HCT116 (cell line): ENCODE measurements around the gene BLID. TPM values are rescaled to one million over a fixed set of nuclear protein-coding genes. Genes with fewer than 3 reads are reported as not detected.
A peak's percentile ranks its signal among the peaks of the same experiment; 100 is the strongest.

Source experiments
- ATAC-seq: fragments of 200-7000 bp; cut with Tn5 transposase; 2 replicates; pipeline ENCODE4 v1.9.1; 2020; ENCODE audit warnings: mild to moderate bottlenecking, moderate library complexity
- BruUV-seq: library from RNA; stranded (reverse); fragments of 400-500 nt; replicated peaks from 2 replicates; lab custom pipeline; 2021; lab: Mats Ljungman, UMichigan
- CTCF ChIA-PET: fragments of 300-600 bp; sonication (Branson Sonifier 250); formaldehyde crosslinking; loops from one replicate; lab custom pipeline; 2021; ENCODE audit warnings: antibody characterized with exemption; lab: Charles Lee
- POLR2A ChIA-PET: fragments of 300-600, 350-600 bp; sonication (Branson Sonifier 250); formaldehyde crosslinking; loops from one replicate; lab custom pipeline; 2021; ENCODE audit warnings: antibody characterized with exemption; lab: Charles Lee
- RAD21 ChIA-PET, 2 experiments: fragments of 300-600 bp; sonication (Branson Sonifier 250); formaldehyde crosslinking; loops; one replicate each; lab custom pipeline; 2023; ENCODE audit warnings: low total read pairs in 2 of 2; ENCODE audit not compliant: uncharacterized antibody in 2 of 2, unreplicated experiment in 2 of 2, low non-redundant PET in 1 of 2; lab: Charles Lee
- DNase-seq: peaks from one replicate; pipeline ENCODE4 v3.0.0-alpha.2; 2010; ENCODE audit warnings: low read depth, low spot score
- H2AFZ ChIP-seq: fragments of 200-600 bp; shearing (Covaris generic), sonication (generic); 2 replicates; pipeline ENCODE4 v1.6.1; 2017; ENCODE audit warnings: low read depth, mixed run types, mixed read lengths, antibody characterized with exemption, low read length; ENCODE audit not compliant: poor library complexity, severe bottlenecking
- H3K27ac ChIP-seq: 2 replicates; pipeline ENCODE4 v1.5.1; 2012; ENCODE audit warnings: low read depth, low read length
- H3K27me3 ChIP-seq: fragments of 200-600 bp; sonication (generic); 2 replicates; pipeline ENCODE4 v1.6.1; 2016; ENCODE audit warnings: mixed run types, low read length, mixed read lengths; ENCODE audit not compliant: insufficient read depth
- H3K36me3 ChIP-seq, 2 experiments: fragments of 200-500 bp in 1 of 2; fragments of 200-600 bp in 1 of 2; sonication (Bioruptor generic) in 1 of 2; sonication (generic) in 1 of 2; 2 replicates each; pipeline versions ENCODE4 v1.5.1 to v1.6.1; 2014 to 2016; ENCODE audit warnings: low read length in 2 of 2, inconsistent platforms in 1 of 2, mixed read lengths in 1 of 2, mixed run types in 1 of 2; ENCODE audit not compliant: insufficient read depth in 2 of 2, control insufficient read depth in 1 of 2
- H3K4me1 ChIP-seq, 2 experiments: fragments of 200-600 bp in 1 of 2; sonication (generic) in 1 of 2; 2 replicates each; pipeline versions ENCODE4 v1.5.1 to v1.6.1; 2012 to 2017; ENCODE audit warnings: low read length in 2 of 2, inconsistent platforms in 1 of 2, mild to moderate bottlenecking in 1 of 2, mixed read lengths in 1 of 2, mixed run types in 1 of 2, moderate library complexity in 1 of 2; ENCODE audit not compliant: insufficient read depth in 2 of 2, control insufficient read depth in 1 of 2
- H3K4me2 ChIP-seq: fragments of 200-600 bp; sonication (generic); 2 replicates; pipeline ENCODE4 v1.6.1; 2017; ENCODE audit warnings: mixed run types, low read length, mixed read lengths
- H3K4me3 ChIP-seq, 2 experiments: fragments of 200-600 bp in 1 of 2; sonication (generic) in 1 of 2; replicated peaks in 1 of 2; 2 replicates each; pipeline ENCODE4 v1.5.1; 2011 to 2016; ENCODE audit warnings: low read length in 2 of 2, control low read depth in 1 of 2, low read depth in 1 of 2, mild to moderate bottlenecking in 1 of 2, mixed read lengths in 1 of 2, mixed run types in 1 of 2
- H3K79me2 ChIP-seq: fragments of 200-600 bp; sonication (generic); 2 replicates; pipeline ENCODE4 v1.6.1; 2017; ENCODE audit warnings: mild to moderate bottlenecking, mixed run types, low read length, moderate library complexity, mixed read lengths; ENCODE audit not compliant: insufficient read depth
- H3K9ac ChIP-seq: fragments of 200-600 bp; sonication (generic); 2 replicates; pipeline ENCODE4 v1.6.1; 2016; ENCODE audit warnings: low read length, mixed read lengths
- H3K9me2 ChIP-seq: fragments of 200-600 bp; sonication (generic), shearing (Covaris generic); 2 replicates; pipeline ENCODE4 v1.6.1; 2017; ENCODE audit warnings: mixed run types, mild to moderate bottlenecking, moderate library complexity; ENCODE audit not compliant: insufficient read depth
- H3K9me3 ChIP-seq, 2 experiments: fragments of 200-500 bp in 1 of 2; fragments of 200-600 bp in 1 of 2; sonication (Bioruptor generic) in 1 of 2; sonication (generic) in 1 of 2; 2 replicates each; pipeline ENCODE4 v1.6.1; 2014 to 2017; ENCODE audit warnings: low read length in 2 of 2, mixed read lengths in 2 of 2, inconsistent platforms in 1 of 2, low read depth in 1 of 2, mild to moderate bottlenecking in 1 of 2, mixed run types in 1 of 2, moderate library complexity in 1 of 2; ENCODE audit not compliant: control insufficient read depth in 1 of 2, insufficient read depth in 1 of 2
- H4K20me1 ChIP-seq: fragments of 200-600 bp; sonication (generic), shearing (Covaris generic); 2 replicates; pipeline ENCODE4 v1.6.1; 2017; ENCODE audit warnings: mixed run types, mild to moderate bottlenecking, moderate library complexity; ENCODE audit not compliant: insufficient read depth
- CBX3 ChIP-seq: IDR thresholded peaks from 2 replicates; pipeline ENCODE4 v1.6.1; 2012; ENCODE audit warnings: low read depth
- CEBPB ChIP-seq: IDR thresholded peaks from 2 replicates; pipeline ENCODE4 v1.6.1; 2012; ENCODE audit warnings: low read depth
- EGR1 ChIP-seq: IDR thresholded peaks from 2 replicates; pipeline ENCODE4 v1.6.1; 2012; ENCODE audit warnings: low read depth
- EZH2 ChIP-seq: fragments of 200-600 bp; sonication (generic); IDR thresholded peaks from 2 replicates; pipeline ENCODE4 v1.6.1; 2017; ENCODE audit warnings: antibody characterized with exemption, mixed run types
- FOSL1 ChIP-seq: IDR thresholded peaks from 2 replicates; pipeline ENCODE4 v1.6.1; 2012; ENCODE audit warnings: low read depth
- JUND ChIP-seq: IDR thresholded peaks from 2 replicates; pipeline ENCODE4 v1.6.1; 2012
- POLR2A ChIP-seq: IDR thresholded peaks from 2 replicates; pipeline ENCODE4 v1.7.0; 2011; ENCODE audit warnings: borderline replicate concordance; ENCODE audit not compliant: insufficient read depth, insufficient read length; ENCODE audit errors: extremely low read depth
- POLR2AphosphoS5 ChIP-seq: IDR thresholded peaks from 2 replicates; pipeline ENCODE4 v1.6.1; 2011; ENCODE audit warnings: mild to moderate bottlenecking, low read depth, low read length, moderate library complexity
- RAD21 ChIP-seq: IDR thresholded peaks from 2 replicates; pipeline ENCODE4 v1.6.1; 2012; ENCODE audit warnings: low read depth, mild to moderate bottlenecking
- SIN3A ChIP-seq: IDR thresholded peaks from 2 replicates; pipeline ENCODE4 v1.6.1; 2012; ENCODE audit warnings: low read depth
- SP1 ChIP-seq: IDR thresholded peaks from 2 replicates; pipeline ENCODE4 v1.6.1; 2012; ENCODE audit warnings: low read depth
- SRF ChIP-seq: IDR thresholded peaks from 2 replicates; pipeline ENCODE4 v1.6.1; 2012; ENCODE audit warnings: low read depth
- TCF7L2 ChIP-seq: IDR thresholded peaks from 2 replicates; pipeline ENCODE4 v1.7.0; 2011; ENCODE audit warnings: borderline replicate concordance, inconsistent platforms; ENCODE audit not compliant: insufficient read depth, insufficient read length; ENCODE audit errors: extremely low read depth
- ZNF274 ChIP-seq: fragments of 200-500 bp; sonication (Bioruptor generic); IDR thresholded peaks from 2 replicates; pipeline ENCODE4 v1.6.1; 2014; ENCODE audit warnings: mild to moderate bottlenecking, low read depth, low read length, inconsistent platforms
- intact Hi-C: fragments of 100-400 bp; cut with micrococcal nuclease; formaldehyde crosslinking; loops from 2 replicates; pipeline ENCODE4 v1.10.0; 2022
- total RNA-seq: library from RNA; stranded (reverse); gene quantifications from one replicate; pipeline ENCODE4 v1.2.1, GENCODE V29; 2021; ENCODE audit not compliant: unreplicated experiment
- TF ChIP-seq, protein P1 (sequence below): IDR thresholded peaks from 2 replicates; pipeline ENCODE4 v1.6.1; 2012
- TF ChIP-seq, protein P2 (sequence below): IDR thresholded peaks from 2 replicates; pipeline ENCODE4 v1.6.1; 2011; ENCODE audit warnings: mild to moderate bottlenecking, low read length, moderate library complexity; ENCODE audit not compliant: insufficient replicate concordance; ENCODE audit errors: extremely low read depth

Gene BLID
- total RNA-seq, 1 experiment from 2014 or later = 8.9 TPM

DNA sequence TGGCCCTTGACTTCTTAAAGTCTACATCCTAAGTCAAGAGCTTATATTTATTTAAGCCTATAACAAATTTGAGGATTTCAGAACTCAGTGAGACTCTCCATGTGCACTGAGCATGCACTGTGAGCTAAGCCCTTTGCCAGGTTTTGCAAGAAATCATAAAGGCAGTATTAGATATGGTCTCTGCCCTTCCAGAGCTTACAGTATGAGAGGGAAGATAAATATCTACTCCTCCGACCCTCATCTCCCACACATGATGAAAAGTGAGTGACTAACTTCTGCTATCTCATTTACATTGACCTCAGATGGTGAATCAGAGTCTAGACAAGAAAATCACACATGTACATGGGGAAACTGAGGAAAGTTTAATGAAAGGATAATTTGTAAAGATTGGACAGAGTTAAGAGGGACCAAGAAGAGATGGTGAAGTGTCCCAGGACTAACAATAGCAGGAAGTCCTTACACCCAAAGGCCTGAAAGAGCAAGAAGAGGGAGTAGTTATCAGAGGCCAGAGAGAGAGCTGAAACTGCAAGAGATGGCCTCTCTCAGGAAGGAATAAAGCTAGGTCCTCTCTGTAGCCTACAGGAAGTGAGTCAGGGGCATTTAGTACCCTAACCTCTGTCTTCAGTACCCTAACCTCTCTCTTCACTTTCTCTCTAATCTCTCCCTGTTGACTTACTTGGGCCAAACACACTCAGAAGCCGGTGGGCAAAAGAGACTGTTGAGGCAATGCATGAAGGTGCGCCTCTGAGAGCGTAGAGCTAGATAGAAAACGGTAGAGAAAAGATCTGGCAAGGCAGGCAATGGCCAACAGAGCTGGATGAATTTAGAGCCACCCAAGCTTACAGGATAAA, 23.0 kb upstream of the BLID start (continued):
- TF ChIP-seq POLR2AphosphoS5 (no peak; the same call in 1 of the 2 replicates), ZNF274 (no peak), EZH2 (no peak)
- TF ChIP-seq, protein P1, sequence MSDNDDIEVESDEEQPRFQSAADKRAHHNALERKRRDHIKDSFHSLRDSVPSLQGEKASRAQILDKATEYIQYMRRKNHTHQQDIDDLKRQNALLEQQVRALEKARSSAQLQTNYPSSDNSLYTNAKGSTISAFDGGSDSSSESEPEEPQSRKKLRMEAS = peak; percentile 26; the same call in 1 of the 2 replicates

DNA sequence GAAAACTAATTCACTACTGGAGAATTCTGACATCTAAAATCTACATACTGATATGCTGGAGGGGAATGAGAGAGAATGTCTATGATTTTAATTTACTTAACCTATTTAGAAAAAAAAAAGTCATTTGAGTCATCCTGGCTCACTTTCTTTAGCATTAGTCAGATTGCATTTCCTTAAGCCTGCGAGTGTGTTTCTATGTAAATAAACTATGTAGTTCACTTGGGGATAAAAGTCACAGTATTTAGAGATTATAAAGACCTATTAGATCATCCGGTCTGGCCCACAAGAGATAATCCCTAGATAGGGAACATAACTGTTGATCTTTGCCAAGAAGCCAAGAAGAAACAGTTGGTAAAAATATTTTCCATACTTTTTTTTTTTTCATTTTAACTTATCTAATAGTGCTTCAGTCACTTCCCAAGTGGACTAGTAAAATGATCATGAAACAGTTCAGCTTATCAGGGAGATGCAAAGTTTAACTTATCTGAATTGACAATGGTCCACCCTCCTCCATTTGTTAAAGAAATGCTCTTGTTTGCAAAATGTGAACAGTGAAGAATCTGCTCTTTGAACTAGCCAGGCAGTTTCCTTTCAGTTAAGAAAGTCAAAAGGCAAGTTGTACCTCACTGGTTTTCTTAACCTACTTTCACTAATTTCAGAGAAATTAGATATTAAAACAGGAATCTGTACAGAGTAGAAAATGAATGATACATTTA, 21.2 kb upstream of the BLID start:
- Histone ChIP-seq H3K9me3 (no peaks in the 10 kb centered on the region), H3K4me3 (no peak overlapping the region; a peak in 1 of 4 replicates), H2AFZ (no peak overlapping the region), H3K36me3 (peaks cover 0 to 30% of the 10 kb centered on the region in 2 experiments; a peak in 2 of 4 replicates), H3K79me2 (peaks cover 100% of the 10 kb centered on the region), H3K4me1 (peaks cover 93 to 100% of the 10 kb centered on the region in 2 experiments), H3K27me3 (no peaks in the 10 kb centered on the region), H3K9ac (peak overlapping the region; percentile 61), H3K27ac (peak overlapping the region; percentile 95), H3K9me2 (no peaks in the 10 kb centered on the region), H4K20me1 (no peaks in the 10 kb centered on the region), H3K4me2 (peak overlapping the region; percentile 61)
- ChIA-PET RAD21 (no interaction called here), CTCF (interaction anchor here (1.0 kb wide), 2 partner anchors 29 to 64 kb away, joined by 3 to 4 read pairs; no protein-coding TSS in a partner anchor), POLR2A (interaction anchor here (2.7 kb wide), 1 partner anchor 13 kb away, joined by 8 read pairs; no protein-coding TSS in a partner anchor)
- peak; percentile 79 for DNase-seq
- intact Hi-C loops = loop anchor here (5.0 kb wide), 2 partner anchors 45 to 65 kb away; no protein-coding TSS in a partner anchor
- peak; percentile 37 for ATAC-seq
- TSS peak; percentile 88 for BruUV-seq
- TF ChIP-seq SIN3A (peak; percentile 58), FOSL1 (peak; percentile 84), CBX3 (no peak; the same call in 1 of the 2 replicates), POLR2AphosphoS5 (0 out of 2 replicates have a peak, but pooled peaks have one; percentile 34), JUND (peak; percentile 75), TCF7L2 (peak; percentile 72), POLR2A (no peak), EGR1 (no peak), RAD21 (no peak; the same call in 1 of the 2 replicates), CEBPB (peak; percentile 64; the same call in 1 of the 2 replicates), SP1 (peak; percentile 93), SRF (peak; percentile 37; the same call in 1 of the 2 replicates)
- TF ChIP-seq, protein P2, sequence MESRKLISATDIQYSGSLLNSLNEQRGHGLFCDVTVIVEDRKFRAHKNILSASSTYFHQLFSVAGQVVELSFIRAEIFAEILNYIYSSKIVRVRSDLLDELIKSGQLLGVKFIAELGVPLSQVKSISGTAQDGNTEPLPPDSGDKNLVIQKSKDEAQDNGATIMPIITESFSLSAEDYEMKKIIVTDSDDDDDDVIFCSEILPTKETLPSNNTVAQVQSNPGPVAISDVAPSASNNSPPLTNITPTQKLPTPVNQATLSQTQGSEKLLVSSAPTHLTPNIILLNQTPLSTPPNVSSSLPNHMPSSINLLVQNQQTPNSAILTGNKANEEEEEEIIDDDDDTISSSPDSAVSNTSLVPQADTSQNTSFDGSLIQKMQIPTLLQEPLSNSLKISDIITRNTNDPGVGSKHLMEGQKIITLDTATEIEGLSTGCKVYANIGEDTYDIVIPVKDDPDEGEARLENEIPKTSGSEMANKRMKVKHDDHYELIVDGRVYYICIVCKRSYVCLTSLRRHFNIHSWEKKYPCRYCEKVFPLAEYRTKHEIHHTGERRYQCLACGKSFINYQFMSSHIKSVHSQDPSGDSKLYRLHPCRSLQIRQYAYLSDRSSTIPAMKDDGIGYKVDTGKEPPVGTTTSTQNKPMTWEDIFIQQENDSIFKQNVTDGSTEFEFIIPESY = peak; percentile 30
- TF ChIP-seq, protein P1 = no peak
